H1 (cell line): ENCODE data around the gene THAP4. TPM values are rescaled to one million over a fixed set of nuclear protein-coding genes. Genes with fewer than 3 reads are reported as not detected.

Experiments used
- CTCF ChIA-PET: fragments of 300-600 bp; sonication (Branson Sonifier 250); formaldehyde crosslinking; loops from one replicate; lab custom pipeline; 2021; ENCODE audit not compliant: partially characterized antibody; lab: Charles Lee
- POLR2A ChIA-PET: fragments of 300-600 bp; sonication (Branson Sonifier 250); formaldehyde crosslinking; loops from one replicate; lab custom pipeline; 2021; ENCODE audit warnings: inconsistent platforms; ENCODE audit not compliant: partially characterized antibody; lab: Charles Lee
- DNase-seq, 2 experiments: peaks; one replicate each; pipeline versions ENCODE4 v3.0.0 to v3.0.0-alpha.2; 2010 to 2022; ENCODE audit warnings: low spot score in 2 of 2, low read depth in 1 of 2, mixed read lengths in 1 of 2
- FAIRE-seq: peaks from 2 replicates; lab custom pipeline; 2011; peaks lifted over from hg19 to GRCh38; lab: Jason Lieb, UNC
- H2AFZ ChIP-seq: 2 replicates; pipeline ENCODE4 v1.8.1; 2012; ENCODE audit warnings: low read length, inconsistent platforms
- H2AK5ac ChIP-seq: 2 replicates; pipeline ENCODE4 v1.6.1; 2013; ENCODE audit warnings: low read depth, low read length
- H2BK120ac ChIP-seq: replicated peaks from 2 replicates; pipeline ENCODE3; 2013; ENCODE audit warnings: low read depth, low read length, inconsistent platforms
- H2BK12ac ChIP-seq: 2 replicates; pipeline ENCODE4 v1.6.1; 2013; ENCODE audit warnings: low read depth, low read length
- H2BK15ac ChIP-seq: 2 replicates; pipeline ENCODE4 v1.6.1; 2013; ENCODE audit warnings: low read length
- H2BK20ac ChIP-seq: 2 replicates; pipeline ENCODE4 v1.6.1; 2013; ENCODE audit warnings: low read length
- H2BK5ac ChIP-seq: 2 replicates; pipeline ENCODE4 v1.6.1; 2013; ENCODE audit warnings: low read depth, low read length
- H3K14ac ChIP-seq: 2 replicates; pipeline ENCODE4 v1.6.1; 2013; ENCODE audit warnings: inconsistent platforms; ENCODE audit not compliant: insufficient read length
- H3K18ac ChIP-seq: 2 replicates; pipeline ENCODE4 v1.6.1; 2013; ENCODE audit warnings: low read length; ENCODE audit errors: extremely low read depth
- H3K23ac ChIP-seq: 2 replicates; pipeline ENCODE4 v1.6.1; 2013; ENCODE audit warnings: inconsistent platforms; ENCODE audit not compliant: insufficient read length
- H3K23me2 ChIP-seq: 2 replicates; pipeline ENCODE4 v1.6.1; 2013; ENCODE audit warnings: low read depth, low read length
- H3K27ac ChIP-seq: 2 replicates; pipeline ENCODE4 v1.6.1; 2011; ENCODE audit warnings: low read depth, low read length, inconsistent platforms
- H3K27me3 ChIP-seq, 4 experiments: replicated peaks in 1 of 4; 1 replicate in 1 of 4; 2 replicates in 3 of 4; pipeline versions ENCODE4 v1.6.1 to v1.8.1; 2011 to 2013; ENCODE audit warnings: low read length in 3 of 4, mild to moderate bottlenecking in 3 of 4, inconsistent platforms in 2 of 4, mixed read lengths in 2 of 4, moderate library complexity in 1 of 4; ENCODE audit not compliant: control insufficient read depth in 3 of 4, insufficient read depth in 3 of 4; ENCODE audit errors: extremely low read depth in 1 of 4
- H3K36me3 ChIP-seq, 4 experiments: 2 replicates each; pipeline versions ENCODE4 v1.6.1 to v1.8.1; 2011 to 2013; ENCODE audit warnings: mild to moderate bottlenecking in 4 of 4, low read length in 3 of 4, moderate library complexity in 2 of 4, control low read depth in 1 of 4, inconsistent platforms in 1 of 4; ENCODE audit not compliant: insufficient read depth in 4 of 4, control insufficient read depth in 2 of 4
- H3K4ac ChIP-seq: replicated peaks from 2 replicates; pipeline ENCODE3; 2013; ENCODE audit warnings: low read length, low read depth, mixed read lengths, inconsistent platforms; ENCODE audit not compliant: insufficient read length
- H3K4me1 ChIP-seq, 4 experiments: replicated peaks in 1 of 4; 1 replicate in 1 of 4; 2 replicates in 3 of 4; pipeline versions ENCODE4 v1.6.1 to v1.8.1; 2011 to 2013; ENCODE audit warnings: low read length in 3 of 4, inconsistent platforms in 2 of 4, mixed read lengths in 1 of 4; ENCODE audit not compliant: insufficient read depth in 4 of 4, control insufficient read depth in 3 of 4
- H3K4me2 ChIP-seq, 2 experiments: 2 replicates each; pipeline versions ENCODE4 v1.6.1 to v1.8.1; 2011 to 2013; ENCODE audit warnings: low read depth in 2 of 2, low read length in 2 of 2, control low read depth in 1 of 2, inconsistent platforms in 1 of 2, mild to moderate bottlenecking in 1 of 2; ENCODE audit not compliant: insufficient read depth in 1 of 2
- H3K4me3 ChIP-seq, 4 experiments: fragments of 200-600, 300-600 bp in 1 of 4; sonication (generic), shearing (Covaris generic), sonication (Bioruptor Twin) in 1 of 4; 2 replicates each; pipeline versions ENCODE4 v1.5.1 to v1.8.1; 2011 to 2016; ENCODE audit warnings: low read length in 4 of 4, low read depth in 3 of 4, control low read depth in 2 of 4, inconsistent platforms in 2 of 4, mild to moderate bottlenecking in 2 of 4, mixed read lengths in 1 of 4, moderate library complexity in 1 of 4; ENCODE audit not compliant: insufficient read depth in 2 of 4; ENCODE audit errors: extremely low read depth in 1 of 4
- H3K56ac ChIP-seq: replicated peaks from 2 replicates; pipeline ENCODE3; 2013; ENCODE audit warnings: low read depth, mild to moderate bottlenecking, mixed read lengths, low read length, inconsistent platforms; ENCODE audit not compliant: insufficient read length
- H3K79me1 ChIP-seq: 2 replicates; pipeline ENCODE4 v1.6.1; 2013; ENCODE audit warnings: low read depth, low read length, control low read depth
- H3K79me2 ChIP-seq, 2 experiments: 2 replicates each; pipeline versions ENCODE4 v1.6.1 to v1.8.1; 2012 to 2013; ENCODE audit warnings: low read length in 2 of 2, mild to moderate bottlenecking in 2 of 2, inconsistent platforms in 1 of 2; ENCODE audit not compliant: insufficient read depth in 2 of 2, control insufficient read depth in 1 of 2
- H3K9ac ChIP-seq, 4 experiments: replicated peaks in 1 of 4; 1 replicate in 1 of 4; 2 replicates in 3 of 4; pipeline versions ENCODE4 v1.6.1 to v1.8.1; 2011 to 2013; ENCODE audit warnings: low read depth in 3 of 4, low read length in 3 of 4, control low read depth in 2 of 4, mild to moderate bottlenecking in 2 of 4, moderate library complexity in 2 of 4, inconsistent platforms in 1 of 4; ENCODE audit errors: extremely low read depth in 1 of 4
- H3K9me3 ChIP-seq, 2 experiments: 2 replicates each; pipeline versions ENCODE4 v1.6.1 to v1.8.1; 2012 to 2013; ENCODE audit warnings: mild to moderate bottlenecking in 2 of 2, moderate library complexity in 2 of 2, control low read depth in 1 of 2, inconsistent platforms in 1 of 2, low read depth in 1 of 2, low read length in 1 of 2, mixed read lengths in 1 of 2; ENCODE audit not compliant: insufficient read depth in 2 of 2
- H4K20me1 ChIP-seq, 2 experiments: replicated peaks in 1 of 2; 2 replicates each; pipeline versions ENCODE3 to v1.8.1; 2011 to 2013; ENCODE audit warnings: inconsistent platforms in 2 of 2, low read length in 2 of 2, mild to moderate bottlenecking in 1 of 2; ENCODE audit not compliant: insufficient read depth in 2 of 2, control insufficient read depth in 1 of 2
- H4K5ac ChIP-seq: 2 replicates; pipeline ENCODE4 v1.6.1; 2013; ENCODE audit warnings: low read length, low read depth, mixed read lengths, inconsistent platforms; ENCODE audit not compliant: insufficient read length
- H4K8ac ChIP-seq: 2 replicates; pipeline ENCODE4 v1.8.0; 2013; ENCODE audit warnings: mild to moderate bottlenecking, moderate library complexity, low read length, inconsistent platforms; ENCODE audit not compliant: insufficient read depth; ENCODE audit errors: extremely low read depth
- H4K91ac ChIP-seq: replicated peaks from 2 replicates; pipeline ENCODE3; 2013; ENCODE audit warnings: low read length, mixed read lengths, inconsistent platforms; ENCODE audit not compliant: insufficient read length
- ASH2L ChIP-seq: fragments of 200-600, 300-600 bp; sonication (generic); IDR thresholded peaks from one replicate; pipeline ENCODE4 v1.7.1; 2017; ENCODE audit warnings: low read length
- FOSL1 ChIP-seq: IDR thresholded peaks from 2 replicates; pipeline ENCODE4 v1.6.1; 2011; ENCODE audit warnings: mild to moderate bottlenecking, low read depth, low read length, moderate library complexity; ENCODE audit not compliant: insufficient read depth
- NRF1 ChIP-seq: IDR thresholded peaks from 2 replicates; pipeline ENCODE4 v1.6.1; 2011; ENCODE audit warnings: mild to moderate bottlenecking, low read depth, low read length, improper control_type of control experiment
- POLR2A ChIP-seq, 2 experiments: IDR thresholded peaks; 1 replicate in 1 of 2; 2 replicates in 1 of 2; pipeline ENCODE4 v1.6.1; 2011; ENCODE audit warnings: low read depth in 2 of 2, low read length in 2 of 2, mild to moderate bottlenecking in 2 of 2; ENCODE audit errors: control extremely low read depth in 1 of 2
- POU5F1 ChIP-seq: IDR thresholded peaks from 2 replicates; pipeline ENCODE4 v1.6.1; 2011; ENCODE audit warnings: low read depth, mild to moderate bottlenecking, low read length, moderate library complexity
- SUZ12 ChIP-seq: fragments of 200-600 bp; sonication (generic); IDR thresholded peaks from 2 replicates; pipeline ENCODE4 v1.6.1; 2012; ENCODE audit warnings: mild to moderate bottlenecking, inconsistent platforms, low read length, moderate library complexity, mixed read lengths
- TEAD4 ChIP-seq: IDR thresholded peaks from 2 replicates; pipeline ENCODE4 v1.6.1; 2012; ENCODE audit warnings: low read depth, low read length, inconsistent platforms, mixed read lengths
- WGBS, 2 experiments: shearing (Covaris generic) in 1 of 2; methylation state at CpG; one replicate each; pipeline versions ENCODE4 v1.1.6 to v1.1.7; 2013 to 2015; ENCODE audit warnings: low lambda C conversion rate in 2 of 2, mixed read lengths in 2 of 2, inconsistent platforms in 1 of 2, low coverage in 1 of 2, missing lambda C conversion rate in 1 of 2; ENCODE audit not compliant: insufficient replicate concordance in 2 of 2, insufficient coverage in 1 of 2, insufficient read length in 1 of 2; ENCODE audit errors: extremely low coverage in 1 of 2, missing lambda C conversion rate in 1 of 2; 5-methylcytosine and 5-hydroxymethylcytosine counted together
- polyA plus RNA-seq, 7 experiments: library from polyadenylated mRNA; depleted of rRNA in 3 of 7; stranded (reverse) in 5 of 7; unstranded in 2 of 7; fragments of >200 nt in 5 of 7; fragments of 200-250 nt in 2 of 7; gene quantifications; 1 replicate in 5 of 7; 2 replicates in 1 of 7; 4 replicates in 1 of 7; pipeline versions ENCODE4 v1.2.1 to v1.2.3, GENCODE V29; 2011 to 2013; ENCODE audit warnings: missing spikeins in 2 of 7, mixed read lengths in 2 of 7
- total RNA-seq: library from RNA; stranded (reverse); fragmentation: NEBNext Ultra II Directional; extraction: Animal tissue kit (Norgen Biotek cat#: 25700); gene quantifications from 2 replicates; pipeline ENCODE4 v1.2.1, GENCODE V29; 2021

THAP4 gene
- total and polyA plus RNA-seq, 2 of the 8 experiments (the other 6 are each of a cell fraction or from before 2014, with no cell fraction given) = 78.9 to 83.6 TPM

DNA sequence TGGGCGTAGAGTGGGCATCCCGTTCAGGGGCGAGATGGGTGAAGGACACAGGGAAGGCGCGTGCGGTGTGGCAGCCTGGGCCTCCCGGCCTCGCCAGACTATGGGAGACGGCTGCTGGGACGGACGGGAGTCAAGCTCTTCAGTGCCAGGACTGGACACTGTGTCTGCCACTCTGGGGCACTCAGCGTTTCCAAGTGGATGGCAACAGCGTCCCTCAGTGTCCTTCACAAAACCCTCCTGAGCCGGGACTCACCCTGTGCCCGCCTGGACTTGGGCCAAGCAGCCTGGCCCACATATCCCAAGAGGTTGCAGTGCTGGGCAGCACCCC, 94.7 kb downstream of the THAP4 start:
- no peak overlapping the region for H2BK15ac ChIP-seq
- no peak overlapping the region for H3K18ac ChIP-seq
- peaks cover 0 to 5% of the 10 kb centered on the region in 2 experiments for H4K20me1 ChIP-seq
- no peak for DNase-seq
- H3K4ac ChIP-seq = no peak overlapping the region
- no peaks in the 10 kb centered on the region for H3K36me3 ChIP-seq
- no peaks in the 10 kb centered on the region for H3K79me2 ChIP-seq
- no peak overlapping the region; the same call in 1 of the 2 replicates for H2BK12ac ChIP-seq
- H3K23ac ChIP-seq = no peak overlapping the region
- peaks cover 21% of the 10 kb centered on the region; the same call in 1 of the 2 replicates for H3K23me2 ChIP-seq
- H3K4me2 ChIP-seq = peak overlapping the region; percentile 77 to 83
- TF ChIP-seq FOSL1 (no peak), POU5F1 (no peak), POLR2A (IDR thresholded peaks at IDR 0.05; ENCODE audit: control extremely low read depth in 1 of 2, low read depth in 2 of 2, low read length in 2 of 2) (no peak), SUZ12 (0 out of 2 replicates have a peak, but pooled peaks have one; percentile 16), TEAD4 (no peak), NRF1 (no peak), ASH2L (no peak)
- no peak overlapping the region for H2BK20ac ChIP-seq
- H3K56ac ChIP-seq = no peak overlapping the region
- POLR2A ChIA-PET = interaction anchor here (1.0 to 1.5 kb wide), 3 partner anchors 17 to 29 kb away, joined by 3 to 7 read pairs (median 3); partner anchors contain the start of gene BOK
- H3K14ac ChIP-seq = no peak overlapping the region
- no peak overlapping the region for H2AK5ac ChIP-seq
- H2BK120ac ChIP-seq = no peak overlapping the region
- H3K9ac ChIP-seq = no peak overlapping the region
- H3K27me3 ChIP-seq = peaks cover 18 to 35% (median 31%) of the 10 kb centered on the region in 4 experiments
- no peak overlapping the region for H4K5ac ChIP-seq
- H3K9me3 ChIP-seq = no peaks in the 10 kb centered on the region
- no peak overlapping the region for H2BK5ac ChIP-seq
- H2AFZ ChIP-seq = no peak overlapping the region
- peaks cover 4 to 10% (median 7%) of the 10 kb centered on the region in 4 experiments for H3K4me1 ChIP-seq
- 86% methylated on average over 15 of the region's 15 CpGs; no CpG with 5 or more reads in 1 of the 2 experiments for WGBS, 2 experiments
- H3K4me3 ChIP-seq = peak overlapping the region in 3 of 4 experiments; percentile 32 to 64 (median 43); a peak in 2 of 8 replicates
- H4K91ac ChIP-seq = no peak overlapping the region
- no peaks in the 10 kb centered on the region for H3K79me1 ChIP-seq
- no peak overlapping the region for H3K27ac ChIP-seq
- H4K8ac ChIP-seq = no peak overlapping the region
- FAIRE-seq = no peak
- CTCF ChIA-PET = interaction anchor here (0.6 kb wide), 1 partner anchor 233 kb away, joined by 3 read pairs; no protein-coding TSS in a partner anchor
